Measurements from ENCODE around the gene QSOX2.

Gene QSOX2

GRCh38 chr9:136213733-136214132 is 31.9 kb downstream of the QSOX2 start:
- DNase-seq = no peak

DNA sequence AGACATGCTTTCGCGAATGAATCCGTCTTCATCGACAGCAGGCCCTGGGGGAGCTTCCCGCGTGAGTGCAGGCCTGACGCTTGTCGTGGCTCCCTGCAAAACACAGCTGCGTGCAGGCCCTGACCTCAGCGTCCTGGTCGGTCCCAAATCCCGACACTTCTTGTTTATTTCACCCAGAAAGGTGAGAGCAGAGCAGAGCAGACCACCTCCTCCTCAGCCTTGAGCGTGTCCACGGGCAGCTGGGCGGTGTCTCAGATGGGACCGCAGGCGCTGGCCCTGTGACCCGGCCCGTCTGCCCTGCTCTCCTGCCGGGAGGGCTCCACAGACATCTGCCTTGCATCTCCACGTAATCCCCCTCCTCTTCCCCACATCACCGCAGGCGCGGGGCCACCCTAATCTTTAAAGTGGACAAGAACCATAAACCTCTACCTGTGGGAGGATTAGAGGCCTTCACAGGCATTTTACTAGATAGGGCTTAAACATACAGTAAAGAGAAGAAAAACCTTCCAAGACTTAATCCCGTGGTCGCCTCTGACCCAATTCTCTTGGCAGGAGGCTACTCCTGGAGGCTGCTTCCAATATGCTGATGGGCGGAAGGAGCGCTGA is 33.2 kb downstream of the QSOX2 start:
- DNase-seq = no peak

DNA sequence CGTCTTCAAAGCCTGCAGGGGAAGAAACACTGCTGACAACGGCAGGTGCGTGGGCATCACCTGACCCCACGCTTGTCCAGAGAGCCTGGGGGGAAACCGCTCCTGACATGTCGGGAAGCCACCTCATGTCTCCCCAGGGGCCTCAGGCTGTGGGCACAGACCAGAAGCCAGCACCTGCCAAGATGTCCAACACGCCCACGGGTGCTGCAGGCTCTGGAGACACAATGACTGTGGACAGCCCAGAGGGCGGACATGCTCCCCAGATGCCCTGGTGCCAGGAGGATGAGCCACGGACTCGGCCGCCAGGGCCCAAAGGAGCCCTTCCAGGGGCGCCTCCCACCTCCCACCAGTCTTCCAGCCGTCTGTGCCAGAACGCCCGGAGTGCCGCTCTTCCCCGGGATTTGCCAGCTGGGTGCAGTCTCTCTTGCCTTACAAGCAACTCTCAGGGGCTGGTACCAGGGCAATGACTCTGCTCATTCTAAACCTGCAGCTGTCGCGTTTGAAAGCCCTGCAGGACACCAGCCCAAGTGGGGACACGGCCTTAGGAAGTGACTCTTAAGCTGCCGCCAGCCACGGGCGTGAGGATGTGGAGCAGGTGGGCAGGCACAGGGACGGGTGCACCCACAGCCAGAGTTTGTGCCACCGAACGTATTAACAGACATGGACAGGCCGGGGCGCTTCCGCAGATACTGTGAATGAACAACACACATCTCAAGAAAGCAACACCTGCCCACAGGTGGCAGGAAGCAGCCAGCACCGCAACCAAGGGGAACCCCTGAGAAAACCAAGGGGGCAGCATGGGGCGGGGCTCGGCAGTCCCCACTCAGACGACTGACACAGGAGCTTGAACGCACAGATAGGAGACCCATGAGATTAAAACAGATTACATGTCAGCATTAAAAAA is 33.9 kb downstream of the QSOX2 start:
- no peak for DNase-seq

- DNase-seq = no peak
These were observed 34.6 kb downstream of the QSOX2 start for GRCh38 chr9:136211006-136211405.

- no peak for DNase-seq
These were observed 35.3 kb downstream of the QSOX2 start for GRCh38 chr9:136210276-136210675.

- DNase-seq = no peak
These were observed 35.8 kb downstream of the QSOX2 start for GRCh38 chr9:136209786-136210185.

- DNase-seq = no peak
These were observed 36.4 kb downstream of the QSOX2 start for GRCh38 chr9:136209232-136209631.

- DNase-seq = no peak
These were observed 36.9 kb downstream of the QSOX2 start for GRCh38 chr9:136208675-136209074.

GRCh38 chr9:136207616-136208015 is 38.0 kb downstream of the QSOX2 start:
- no peak for DNase-seq

DNA sequence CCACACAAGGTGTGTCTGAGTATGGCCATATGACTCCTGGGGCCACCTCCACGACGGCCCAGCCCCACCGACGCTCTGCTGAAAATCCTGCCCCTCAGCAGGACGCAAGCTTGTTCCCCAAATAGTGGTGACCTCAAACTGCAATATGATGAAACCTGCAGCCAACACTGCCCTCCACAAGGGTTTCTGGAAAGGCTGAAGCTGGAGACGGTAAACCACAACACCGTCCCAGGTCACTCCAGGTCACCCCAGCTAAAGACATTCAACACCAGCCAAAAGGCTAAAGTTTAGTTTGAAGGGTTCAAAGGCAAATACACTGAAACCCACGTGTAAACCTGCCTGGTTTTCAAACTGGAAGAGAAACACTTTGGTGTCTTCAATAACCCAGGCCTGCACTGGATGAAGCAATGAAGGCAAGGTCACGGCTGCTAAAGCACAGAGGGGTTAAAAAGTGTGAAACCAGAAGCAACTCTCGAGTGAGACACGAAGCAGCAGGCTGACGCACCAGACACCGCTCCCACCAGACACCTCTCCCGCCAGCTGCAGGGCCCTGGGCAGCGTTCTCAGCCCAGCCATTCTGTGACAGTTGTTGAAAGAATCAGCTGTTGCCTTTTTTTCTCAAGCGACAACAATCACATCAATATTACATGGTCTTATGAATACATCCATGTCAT is 38.9 kb downstream of the QSOX2 start:
- no peak for DNase-seq

- DNase-seq = no peak
These were observed 40.0 kb downstream of the QSOX2 start for GRCh38 chr9:136205707-136205992.

DNA sequence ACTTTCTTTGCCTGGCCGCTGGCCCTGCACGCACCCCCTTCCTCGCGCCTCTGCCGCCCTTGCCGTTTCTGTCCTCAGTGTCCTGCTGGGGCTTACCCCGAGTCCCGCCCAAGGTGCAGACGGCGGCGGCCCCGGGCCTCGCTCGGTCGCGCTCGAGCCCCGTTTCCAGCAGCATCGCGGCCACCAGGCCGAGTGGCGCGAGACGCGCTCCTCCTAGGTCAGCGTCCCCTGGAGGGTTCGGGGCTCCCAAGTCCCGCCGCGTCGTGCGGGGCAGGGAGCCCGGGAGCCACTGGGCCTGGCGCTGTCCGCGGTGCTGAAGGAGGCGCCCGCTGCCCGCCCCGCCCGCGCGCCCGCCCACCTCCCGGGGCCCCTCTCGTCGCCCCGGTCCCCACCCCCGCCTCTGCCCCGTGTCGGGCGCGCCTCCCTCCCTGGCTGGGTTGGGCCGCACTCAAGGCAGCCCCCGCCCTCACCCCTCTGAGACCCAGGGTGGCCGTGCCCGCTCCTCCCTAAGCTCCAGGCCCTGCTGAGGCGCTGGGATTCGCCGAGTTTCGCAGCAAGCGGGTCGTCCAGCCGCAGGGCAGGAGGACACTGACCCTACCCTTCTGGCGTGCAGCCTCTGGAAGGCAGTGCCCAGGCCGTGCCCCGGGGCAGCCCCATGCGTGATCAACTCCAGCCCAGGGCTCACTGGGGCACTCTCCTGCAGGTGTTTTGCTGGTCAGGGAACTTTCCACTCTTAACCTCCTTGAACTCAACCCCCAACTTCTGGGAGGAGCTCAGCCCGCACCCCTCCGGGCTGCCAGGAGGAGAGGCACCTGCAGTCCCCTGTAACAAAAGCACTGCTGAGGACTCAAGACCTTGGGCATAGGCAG is 40.5 kb downstream of the QSOX2 start, which contains the start of gene LHX3:
TSS of gene LHX3 (minus strand) at position 291 of the 869 bp plus-strand sequence. CDS start at position 175, 116 bp downstream.
- no peak for DNase-seq

DNA sequence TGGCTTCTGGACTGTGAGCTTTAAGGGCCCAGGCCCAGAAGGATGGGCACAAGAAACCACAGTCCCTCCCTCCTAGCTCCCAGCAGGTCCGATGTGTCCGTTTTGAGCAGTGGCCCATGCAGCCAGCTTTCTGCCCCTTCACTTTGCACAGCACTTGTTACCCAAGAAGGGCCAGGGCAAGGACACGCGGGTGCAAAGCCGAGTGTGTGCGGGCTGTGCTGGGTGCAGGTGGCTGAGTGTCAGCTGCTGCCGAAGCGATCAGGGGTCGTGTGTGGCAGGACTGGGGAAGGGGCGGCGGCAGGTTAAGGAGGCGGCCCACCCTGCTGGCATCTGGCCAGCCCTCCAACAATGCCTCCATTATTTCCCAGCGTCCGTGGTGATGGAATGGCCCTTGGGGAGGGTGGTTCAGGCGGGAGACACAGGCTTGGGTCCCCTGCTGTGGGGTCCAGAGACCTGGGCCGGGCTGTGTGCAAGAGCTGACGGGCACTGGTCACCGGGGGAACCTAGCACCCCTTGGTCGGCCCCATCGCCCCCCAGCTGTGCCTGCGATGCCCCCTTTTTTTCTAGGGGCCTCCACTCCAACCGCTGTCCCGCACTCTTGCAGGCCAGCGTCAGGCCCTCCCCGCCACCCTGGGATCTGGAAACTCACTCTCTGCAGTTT is 41.3 kb downstream of the QSOX2 start:
- no peak for DNase-seq

DNA sequence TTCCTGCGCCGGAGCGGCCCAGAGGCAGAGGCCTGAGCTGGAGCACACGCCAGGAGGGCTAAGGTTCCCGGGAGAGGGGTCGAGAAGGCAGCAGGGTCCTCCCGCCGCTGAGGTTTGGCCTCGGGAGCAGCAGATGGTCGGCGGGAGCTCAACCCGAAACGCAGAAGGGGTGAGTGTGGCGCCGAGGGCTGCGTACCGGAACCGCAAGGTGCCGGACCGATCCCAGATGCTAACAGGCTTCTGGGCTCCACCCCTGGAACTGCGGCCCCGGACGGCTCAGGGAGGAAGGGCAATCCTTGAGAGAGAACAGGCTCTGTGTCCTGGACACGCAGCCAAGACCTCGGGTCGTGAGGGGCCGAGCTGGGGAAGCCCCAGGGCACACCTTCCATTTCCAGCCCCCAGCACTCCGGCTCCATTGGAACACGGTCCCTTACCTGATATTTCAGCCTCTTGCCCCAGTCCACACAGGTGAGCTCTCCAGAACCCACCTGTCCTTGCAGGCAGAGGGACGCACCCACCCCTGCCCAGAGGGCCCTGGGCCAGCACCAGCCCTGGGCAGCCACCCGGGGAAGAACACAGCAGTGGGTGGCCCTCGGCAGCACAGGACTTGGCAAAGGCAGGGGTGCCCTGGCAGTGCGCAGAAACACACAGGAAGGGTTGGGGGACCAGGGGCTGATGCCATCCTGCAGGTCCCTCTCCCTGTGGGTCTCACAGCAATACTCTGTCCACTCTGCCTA is 42.0 kb downstream of the QSOX2 start:
- DNase-seq = no peak

GRCh38 chr9:136202454-136203407 is 42.9 kb downstream of the QSOX2 start:
- no peak for DNase-seq

- DNase-seq = no peak
These were observed 43.8 kb downstream of the QSOX2 start for GRCh38 chr9:136201609-136202453.

- no peak for DNase-seq
These were observed 44.4 kb downstream of the QSOX2 start for GRCh38 chr9:136201174-136201573.

- no peak for DNase-seq
These were observed 45.2 kb downstream of the QSOX2 start for GRCh38 chr9:136200424-136200823.

All from activated naive CD4-positive, alpha-beta T cell treated with anti-CD3 and anti-CD28 coated beads, Interleukin-2, amount 50 U/mL, for 16 hours (primary cell).